Hippocampal formation (tissue), 2 donors: ENCODE measurements around the gene KHDRBS1.
"Not testable (repeated sequence)": the region's sequence is repeated elsewhere in the genome, so short reads cannot be mapped to it uniquely, and the experiment has no call there.

Source experiments
- DNase-seq, 2 donors: peaks; one replicate each; lab custom pipeline; 2025; lab: John Stamatoyannopoulos, UW

The KHDRBS1 gene, protein sequence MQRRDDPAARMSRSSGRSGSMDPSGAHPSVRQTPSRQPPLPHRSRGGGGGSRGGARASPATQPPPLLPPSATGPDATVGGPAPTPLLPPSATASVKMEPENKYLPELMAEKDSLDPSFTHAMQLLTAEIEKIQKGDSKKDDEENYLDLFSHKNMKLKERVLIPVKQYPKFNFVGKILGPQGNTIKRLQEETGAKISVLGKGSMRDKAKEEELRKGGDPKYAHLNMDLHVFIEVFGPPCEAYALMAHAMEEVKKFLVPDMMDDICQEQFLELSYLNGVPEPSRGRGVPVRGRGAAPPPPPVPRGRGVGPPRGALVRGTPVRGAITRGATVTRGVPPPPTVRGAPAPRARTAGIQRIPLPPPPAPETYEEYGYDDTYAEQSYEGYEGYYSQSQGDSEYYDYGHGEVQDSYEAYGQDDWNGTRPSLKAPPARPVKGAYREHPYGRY

GRCh38 chr1:32013386-32014198 lies at the start of gene KHDRBS1:
Gene KHDRBS1 (plus strand): TSS chr1:32013868. CDS start chr1:32013996, 128 bp downstream.
- DNase-seq = peak; percentile 96 to 98

DNA sequence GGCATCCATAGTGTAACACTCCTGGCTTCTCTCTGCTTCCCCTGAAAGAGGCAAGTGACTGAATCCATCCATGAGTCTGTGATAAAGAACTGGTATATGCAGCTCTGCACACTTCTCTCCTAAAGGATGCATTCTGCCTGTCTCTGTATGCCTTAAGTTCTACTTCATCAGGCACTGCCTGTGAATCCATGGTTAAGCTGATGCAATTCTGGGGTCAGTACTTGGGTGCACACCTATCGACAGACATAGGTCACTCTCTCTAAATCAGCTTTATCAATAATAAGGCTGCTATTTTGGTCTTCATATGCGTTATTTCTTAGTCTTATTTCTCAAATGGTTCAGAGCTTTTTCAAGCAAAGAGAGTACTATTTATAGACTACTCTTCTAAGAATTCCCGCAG lies 42.8 kb upstream of the KHDRBS1 start:
- no peak for DNase-seq

GRCh38 chr1:31976401-31976800 lies 37.3 kb upstream of the KHDRBS1 start:
- DNase-seq = no peak

DNA sequence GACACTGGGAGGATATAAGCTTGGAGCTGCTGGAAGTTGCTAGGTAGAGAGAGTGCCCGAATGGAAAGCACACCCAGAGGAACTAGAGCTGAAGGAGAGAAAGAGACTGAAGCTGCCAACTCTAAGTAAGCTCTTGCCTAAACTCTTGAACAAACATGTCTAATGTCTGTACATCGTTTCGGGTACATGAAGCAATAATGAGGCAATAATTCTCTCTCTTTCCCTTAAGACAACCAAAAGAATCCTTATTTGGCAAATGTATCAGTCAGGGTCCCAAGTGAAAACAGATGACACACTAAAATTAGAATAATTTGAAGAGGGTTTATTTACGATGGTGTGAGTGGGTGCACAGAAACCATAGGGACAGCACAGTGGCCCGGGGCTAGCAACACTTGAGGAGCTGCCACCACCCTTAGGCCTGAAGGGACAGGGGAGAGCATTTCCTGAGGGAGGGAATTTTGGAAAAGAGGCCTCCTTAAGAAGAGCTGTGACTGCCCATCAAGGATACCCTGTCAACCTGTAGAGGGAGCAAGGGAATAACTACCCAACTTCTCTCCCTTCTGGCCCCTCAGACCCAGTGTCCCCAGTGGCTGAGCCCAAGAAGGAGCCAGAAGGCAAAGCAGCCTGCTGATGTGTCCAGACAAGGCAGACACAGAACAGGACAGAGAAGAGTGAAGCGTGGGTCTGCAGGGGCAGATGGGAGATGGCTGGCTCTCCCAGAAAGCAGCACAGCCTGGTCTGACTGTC lies 36.1 kb upstream of the KHDRBS1 start:
- no peak for DNase-seq

DNA sequence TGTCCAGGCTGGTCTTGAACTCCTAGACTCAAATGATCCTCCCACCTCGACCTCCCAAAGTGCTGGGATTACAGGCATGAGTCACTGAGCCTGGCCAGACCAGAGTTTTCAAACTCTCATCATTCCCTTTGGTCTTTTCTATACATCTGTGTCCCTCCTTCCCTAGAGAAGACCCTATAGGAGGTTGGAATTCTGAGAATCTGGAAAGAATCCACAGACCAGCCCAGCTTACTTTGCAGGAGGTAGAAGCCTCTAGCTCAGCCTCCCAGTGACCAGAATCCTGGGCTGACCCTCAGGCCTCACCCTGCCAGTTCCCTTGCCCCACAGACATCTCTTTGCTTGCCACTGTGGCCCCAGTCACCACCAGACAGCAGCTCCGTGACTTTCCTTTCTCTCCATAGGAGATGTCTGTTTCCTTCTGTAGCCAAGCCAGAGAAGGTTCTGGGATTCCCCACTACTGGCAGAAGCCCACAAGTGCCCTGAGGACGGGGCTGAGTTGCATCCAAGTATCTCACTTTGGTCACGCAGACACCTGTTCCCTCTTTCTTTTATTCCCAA lies 34.7 kb upstream of the KHDRBS1 start:
- DNase-seq = no peak

GRCh38 chr1:31980835-31981455 lies 32.7 kb upstream of the KHDRBS1 start:
- no peak for DNase-seq

GRCh38 chr1:31981456-31981839 lies 32.2 kb upstream of the KHDRBS1 start:
- no peak for DNase-seq

GRCh38 chr1:31981972-31982371 lies 31.7 kb upstream of the KHDRBS1 start:
- no peak for DNase-seq

- no peak for DNase-seq
These were observed 29.0 kb upstream of the KHDRBS1 start for GRCh38 chr1:31984419-31985347.

DNA sequence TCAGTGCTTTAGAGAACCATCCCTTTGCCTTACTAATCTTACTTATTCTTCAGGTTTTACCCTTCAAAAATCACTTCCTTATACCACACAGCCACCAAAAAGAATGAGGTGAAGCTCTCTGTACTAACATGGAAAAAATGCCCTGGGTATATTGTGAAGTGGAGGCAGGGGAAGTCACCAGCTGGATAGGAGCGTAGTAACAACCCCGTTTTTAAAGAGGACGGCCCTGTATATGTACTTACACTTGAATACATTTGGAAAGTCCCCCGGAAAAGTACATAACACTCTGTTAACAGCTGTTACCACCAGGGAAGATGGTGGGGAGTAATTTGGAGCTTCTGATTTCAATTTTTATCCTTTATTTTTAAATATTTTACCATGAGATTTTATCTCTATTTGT lies 28.2 kb upstream of the KHDRBS1 start:
- DNase-seq = no peak

DNA sequence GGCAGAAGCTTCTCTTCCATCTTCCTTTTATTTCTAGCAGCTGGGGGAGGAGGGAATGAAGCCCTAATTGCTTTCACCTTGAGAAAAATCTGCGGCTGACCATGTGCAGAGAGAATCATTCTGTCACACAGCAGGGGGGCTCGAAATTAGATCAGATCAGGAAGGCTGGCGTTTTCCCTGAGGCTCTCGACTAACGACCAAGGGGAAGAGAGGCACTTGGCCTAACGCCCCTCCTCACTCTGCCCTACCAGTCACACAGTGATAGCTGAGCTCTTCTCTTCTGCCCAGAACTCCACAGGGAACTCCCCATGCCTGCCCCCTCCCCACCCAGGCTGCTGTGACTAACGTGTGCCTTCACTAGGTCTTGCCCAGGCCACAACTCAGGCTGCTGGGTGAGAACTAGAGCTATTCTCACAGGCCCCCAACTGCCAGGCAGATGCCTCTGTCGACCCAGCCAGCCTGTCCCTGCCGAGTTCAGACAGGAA lies 26.5 kb upstream of the KHDRBS1 start:
- no peak for DNase-seq

GRCh38 chr1:31989964-31990363 lies 23.7 kb upstream of the KHDRBS1 start:
- DNase-seq = no peak

DNA sequence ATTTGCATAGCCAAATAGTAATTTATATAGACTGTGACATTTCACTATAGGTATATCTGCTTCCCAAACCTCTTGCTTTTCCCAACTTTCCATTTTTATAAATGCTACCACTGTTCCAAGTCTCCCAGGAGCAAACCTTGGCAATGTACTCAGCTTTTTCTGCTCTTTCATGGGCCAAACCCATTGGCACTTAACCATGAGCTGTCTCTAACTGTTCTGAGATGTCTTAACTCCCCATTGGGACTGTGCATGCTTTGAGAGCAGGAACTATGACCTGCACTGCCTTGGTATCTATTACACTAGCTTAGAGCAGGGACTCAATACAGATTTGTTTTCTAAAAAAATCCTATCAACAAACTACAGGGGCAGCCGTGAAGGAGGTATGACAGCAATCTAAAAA lies 22.5 kb upstream of the KHDRBS1 start:
- DNase-seq = no peak

DNA sequence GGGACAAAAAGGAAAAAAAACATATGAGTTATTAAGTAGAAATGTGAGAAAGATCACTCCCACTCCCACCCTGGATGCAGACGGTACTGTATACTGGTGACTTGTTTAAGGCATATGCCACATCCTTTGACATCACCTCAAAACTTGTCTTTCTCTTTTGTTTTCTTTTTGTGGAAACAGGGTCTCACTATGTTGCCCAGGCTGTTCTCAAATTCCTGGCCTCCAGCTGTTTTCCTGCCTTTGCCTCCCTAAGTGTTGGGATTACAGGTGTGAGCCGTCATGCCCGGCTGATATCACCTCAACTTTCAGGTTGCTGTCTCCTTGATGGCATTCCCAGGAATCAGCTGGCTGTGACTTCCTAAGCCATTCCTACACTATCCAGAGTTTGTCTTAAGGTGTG lies 18.4 kb upstream of the KHDRBS1 start:
- no peak for DNase-seq

DNA sequence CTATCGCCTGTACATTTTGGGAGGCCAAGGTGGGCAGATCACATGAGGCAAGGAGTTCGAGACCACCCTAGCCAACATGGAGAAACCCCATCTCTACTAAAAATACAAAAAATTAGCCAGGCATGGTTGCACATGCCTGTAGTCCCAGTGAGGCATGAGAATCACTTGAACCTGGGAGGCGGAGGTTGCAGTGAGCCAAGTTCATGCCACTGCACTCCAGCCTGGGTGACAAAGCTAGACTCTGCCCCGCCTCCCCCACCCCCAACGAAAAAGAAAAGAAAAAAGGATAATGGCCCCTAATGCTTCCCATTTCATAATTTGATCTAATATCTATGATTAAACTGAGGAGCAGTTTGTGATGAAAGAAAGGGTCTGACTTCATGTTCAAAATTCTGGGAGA lies 17.5 kb upstream of the KHDRBS1 start:
- DNase-seq = not testable (repeated sequence)

- DNase-seq = no peak
These were observed 11.8 kb upstream of the KHDRBS1 start for GRCh38 chr1:32001863-32002262.

GRCh38 chr1:32002285-32002684 lies 11.4 kb upstream of the KHDRBS1 start:
- DNase-seq = not testable (repeated sequence)

DNA sequence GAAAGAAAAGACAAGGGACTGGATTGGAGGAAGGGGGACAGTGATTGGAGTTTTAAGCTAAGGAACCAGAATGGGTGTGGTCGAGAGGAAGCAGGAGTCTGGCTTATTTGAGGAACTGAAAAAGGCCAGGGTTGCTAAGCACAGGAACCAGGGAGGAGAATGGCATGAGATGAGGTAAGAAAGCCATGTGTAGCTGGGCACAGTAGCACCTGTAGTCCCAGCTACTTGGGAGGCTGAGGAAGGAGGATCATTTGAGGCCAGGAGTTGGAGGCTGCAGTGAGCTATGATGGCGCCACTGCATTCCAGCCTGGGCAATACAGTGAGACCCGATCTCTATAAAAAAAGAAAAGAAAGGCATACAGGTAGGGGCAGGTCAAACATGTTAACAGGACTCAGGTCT lies 8.1 kb upstream of the KHDRBS1 start:
- DNase-seq = no peak

DNA sequence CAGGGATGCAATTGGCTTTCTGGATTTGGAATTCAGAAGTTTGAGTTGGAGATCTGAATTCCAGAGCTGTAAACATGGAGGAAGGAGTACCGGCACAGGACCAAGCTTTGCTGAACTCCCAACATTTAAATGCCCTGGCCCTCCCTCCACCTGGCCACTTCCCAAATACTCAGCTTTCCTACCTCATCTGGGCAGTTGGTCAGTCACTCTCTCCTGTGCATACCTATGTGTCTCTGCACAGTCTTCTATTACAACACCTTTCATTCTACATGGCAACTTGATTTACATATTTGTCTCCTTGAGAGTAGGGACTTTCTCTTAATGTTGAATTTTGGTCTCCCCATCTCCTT lies 6.1 kb upstream of the KHDRBS1 start:
- DNase-seq = no peak

DNA sequence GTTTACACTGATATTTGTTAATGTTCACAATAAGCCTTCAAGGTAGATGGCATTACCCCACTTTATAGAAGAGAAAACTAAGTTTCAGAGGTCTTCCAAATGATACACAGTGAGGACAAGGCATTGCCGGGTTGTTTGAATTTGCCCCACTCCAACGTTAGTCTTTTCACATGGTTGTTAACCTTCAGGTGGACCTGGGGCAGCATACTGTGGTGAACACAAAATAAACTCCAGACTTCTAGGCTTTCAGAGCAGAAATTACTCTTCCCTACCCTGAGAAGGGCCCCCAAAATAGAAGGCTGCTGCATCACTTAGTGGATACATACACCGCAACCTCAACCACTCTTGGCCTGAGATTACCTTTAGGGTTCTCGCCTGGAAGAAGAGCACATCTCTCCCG lies 3.4 kb upstream of the KHDRBS1 start:
- no peak for DNase-seq
